H1 (cell line): ENCODE measurements around the gene BBS12. TPM values are rescaled to one million over a fixed set of nuclear protein-coding genes. Genes with fewer than 3 reads are reported as not detected.

Experiments used
- CTCF ChIA-PET: fragments of 300-600 bp; sonication (Branson Sonifier 250); formaldehyde crosslinking; loops from one replicate; lab custom pipeline; 2021; ENCODE audit not compliant: partially characterized antibody; lab: Charles Lee
- POLR2A ChIA-PET: fragments of 300-600 bp; sonication (Branson Sonifier 250); formaldehyde crosslinking; loops from one replicate; lab custom pipeline; 2021; ENCODE audit warnings: inconsistent platforms; ENCODE audit not compliant: partially characterized antibody; lab: Charles Lee
- DNase-seq, 2 experiments: peaks; one replicate each; pipeline versions ENCODE4 v3.0.0 to v3.0.0-alpha.2; 2010 to 2022; ENCODE audit warnings: low spot score in 2 of 2, low read depth in 1 of 2, mixed read lengths in 1 of 2
- FAIRE-seq: peaks from 2 replicates; lab custom pipeline; 2011; peaks lifted over from hg19 to GRCh38; lab: Jason Lieb, UNC
- H2AFZ ChIP-seq: 2 replicates; pipeline ENCODE4 v1.8.1; 2012; ENCODE audit warnings: low read length, inconsistent platforms
- H2AK5ac ChIP-seq: 2 replicates; pipeline ENCODE4 v1.6.1; 2013; ENCODE audit warnings: low read depth, low read length
- H2BK120ac ChIP-seq: replicated peaks from 2 replicates; pipeline ENCODE3; 2013; ENCODE audit warnings: low read depth, low read length, inconsistent platforms
- H2BK12ac ChIP-seq: 2 replicates; pipeline ENCODE4 v1.6.1; 2013; ENCODE audit warnings: low read depth, low read length
- H2BK15ac ChIP-seq: 2 replicates; pipeline ENCODE4 v1.6.1; 2013; ENCODE audit warnings: low read length
- H2BK20ac ChIP-seq: 2 replicates; pipeline ENCODE4 v1.6.1; 2013; ENCODE audit warnings: low read length
- H2BK5ac ChIP-seq: 2 replicates; pipeline ENCODE4 v1.6.1; 2013; ENCODE audit warnings: low read depth, low read length
- H3K14ac ChIP-seq: 2 replicates; pipeline ENCODE4 v1.6.1; 2013; ENCODE audit warnings: inconsistent platforms; ENCODE audit not compliant: insufficient read length
- H3K18ac ChIP-seq: 2 replicates; pipeline ENCODE4 v1.6.1; 2013; ENCODE audit warnings: low read length; ENCODE audit errors: extremely low read depth
- H3K23ac ChIP-seq: 2 replicates; pipeline ENCODE4 v1.6.1; 2013; ENCODE audit warnings: inconsistent platforms; ENCODE audit not compliant: insufficient read length
- H3K23me2 ChIP-seq: 2 replicates; pipeline ENCODE4 v1.6.1; 2013; ENCODE audit warnings: low read depth, low read length
- H3K27ac ChIP-seq: 2 replicates; pipeline ENCODE4 v1.6.1; 2011; ENCODE audit warnings: low read depth, low read length, inconsistent platforms
- H3K27me3 ChIP-seq, 4 experiments: replicated peaks in 1 of 4; 1 replicate in 1 of 4; 2 replicates in 3 of 4; pipeline versions ENCODE4 v1.6.1 to v1.8.1; 2011 to 2013; ENCODE audit warnings: low read length in 3 of 4, mild to moderate bottlenecking in 3 of 4, inconsistent platforms in 2 of 4, mixed read lengths in 2 of 4, moderate library complexity in 1 of 4; ENCODE audit not compliant: control insufficient read depth in 3 of 4, insufficient read depth in 3 of 4; ENCODE audit errors: extremely low read depth in 1 of 4
- H3K36me3 ChIP-seq, 4 experiments: 2 replicates each; pipeline versions ENCODE4 v1.6.1 to v1.8.1; 2011 to 2013; ENCODE audit warnings: mild to moderate bottlenecking in 4 of 4, low read length in 3 of 4, moderate library complexity in 2 of 4, control low read depth in 1 of 4, inconsistent platforms in 1 of 4; ENCODE audit not compliant: insufficient read depth in 4 of 4, control insufficient read depth in 2 of 4
- H3K4ac ChIP-seq: replicated peaks from 2 replicates; pipeline ENCODE3; 2013; ENCODE audit warnings: low read length, low read depth, mixed read lengths, inconsistent platforms; ENCODE audit not compliant: insufficient read length
- H3K4me1 ChIP-seq, 4 experiments: replicated peaks in 1 of 4; 1 replicate in 1 of 4; 2 replicates in 3 of 4; pipeline versions ENCODE4 v1.6.1 to v1.8.1; 2011 to 2013; ENCODE audit warnings: low read length in 3 of 4, inconsistent platforms in 2 of 4, mixed read lengths in 1 of 4; ENCODE audit not compliant: insufficient read depth in 4 of 4, control insufficient read depth in 3 of 4
- H3K4me2 ChIP-seq, 2 experiments: 2 replicates each; pipeline versions ENCODE4 v1.6.1 to v1.8.1; 2011 to 2013; ENCODE audit warnings: low read depth in 2 of 2, low read length in 2 of 2, control low read depth in 1 of 2, inconsistent platforms in 1 of 2, mild to moderate bottlenecking in 1 of 2; ENCODE audit not compliant: insufficient read depth in 1 of 2
- H3K4me3 ChIP-seq, 4 experiments: fragments of 200-600, 300-600 bp in 1 of 4; sonication (generic), shearing (Covaris generic), sonication (Bioruptor Twin) in 1 of 4; 2 replicates each; pipeline versions ENCODE4 v1.5.1 to v1.8.1; 2011 to 2016; ENCODE audit warnings: low read length in 4 of 4, low read depth in 3 of 4, control low read depth in 2 of 4, inconsistent platforms in 2 of 4, mild to moderate bottlenecking in 2 of 4, mixed read lengths in 1 of 4, moderate library complexity in 1 of 4; ENCODE audit not compliant: insufficient read depth in 2 of 4; ENCODE audit errors: extremely low read depth in 1 of 4
- H3K56ac ChIP-seq: replicated peaks from 2 replicates; pipeline ENCODE3; 2013; ENCODE audit warnings: low read depth, mild to moderate bottlenecking, mixed read lengths, low read length, inconsistent platforms; ENCODE audit not compliant: insufficient read length
- H3K79me1 ChIP-seq: 2 replicates; pipeline ENCODE4 v1.6.1; 2013; ENCODE audit warnings: low read depth, low read length, control low read depth
- H3K79me2 ChIP-seq, 2 experiments: 2 replicates each; pipeline versions ENCODE4 v1.6.1 to v1.8.1; 2012 to 2013; ENCODE audit warnings: low read length in 2 of 2, mild to moderate bottlenecking in 2 of 2, inconsistent platforms in 1 of 2; ENCODE audit not compliant: insufficient read depth in 2 of 2, control insufficient read depth in 1 of 2
- H3K9ac ChIP-seq, 4 experiments: replicated peaks in 1 of 4; 1 replicate in 1 of 4; 2 replicates in 3 of 4; pipeline versions ENCODE4 v1.6.1 to v1.8.1; 2011 to 2013; ENCODE audit warnings: low read depth in 3 of 4, low read length in 3 of 4, control low read depth in 2 of 4, mild to moderate bottlenecking in 2 of 4, moderate library complexity in 2 of 4, inconsistent platforms in 1 of 4; ENCODE audit errors: extremely low read depth in 1 of 4
- H3K9me3 ChIP-seq, 2 experiments: 2 replicates each; pipeline versions ENCODE4 v1.6.1 to v1.8.1; 2012 to 2013; ENCODE audit warnings: mild to moderate bottlenecking in 2 of 2, moderate library complexity in 2 of 2, control low read depth in 1 of 2, inconsistent platforms in 1 of 2, low read depth in 1 of 2, low read length in 1 of 2, mixed read lengths in 1 of 2; ENCODE audit not compliant: insufficient read depth in 2 of 2
- H4K20me1 ChIP-seq, 2 experiments: replicated peaks in 1 of 2; 2 replicates each; pipeline versions ENCODE3 to v1.8.1; 2011 to 2013; ENCODE audit warnings: inconsistent platforms in 2 of 2, low read length in 2 of 2, mild to moderate bottlenecking in 1 of 2; ENCODE audit not compliant: insufficient read depth in 2 of 2, control insufficient read depth in 1 of 2
- H4K5ac ChIP-seq: 2 replicates; pipeline ENCODE4 v1.6.1; 2013; ENCODE audit warnings: low read length, low read depth, mixed read lengths, inconsistent platforms; ENCODE audit not compliant: insufficient read length
- H4K8ac ChIP-seq: 2 replicates; pipeline ENCODE4 v1.8.0; 2013; ENCODE audit warnings: mild to moderate bottlenecking, moderate library complexity, low read length, inconsistent platforms; ENCODE audit not compliant: insufficient read depth; ENCODE audit errors: extremely low read depth
- H4K91ac ChIP-seq: replicated peaks from 2 replicates; pipeline ENCODE3; 2013; ENCODE audit warnings: low read length, mixed read lengths, inconsistent platforms; ENCODE audit not compliant: insufficient read length
- ATF3 ChIP-seq: IDR thresholded peaks from 2 replicates; pipeline ENCODE4 v1.6.1; 2011; ENCODE audit warnings: low read depth, mild to moderate bottlenecking, low read length; ENCODE audit not compliant: insufficient read depth
- BRCA1 ChIP-seq: IDR thresholded peaks from 2 replicates; pipeline ENCODE4 v1.6.1; 2012; ENCODE audit warnings: low read depth, low read length, improper control_type of control experiment
- CBX5 ChIP-seq: fragments of 300-800, 300-1000 bp; sonication (generic); IDR thresholded peaks from 2 replicates; pipeline ENCODE4 v1.7.1; 2016; ENCODE audit warnings: antibody characterized with exemption, low read length, low read depth
- GTF2F1 ChIP-seq: IDR thresholded peaks from 2 replicates; pipeline ENCODE4 v1.6.1; 2012; ENCODE audit warnings: low read depth, low read length, improper control_type of control experiment, borderline replicate concordance
- JUND ChIP-seq: IDR thresholded peaks from 2 replicates; pipeline ENCODE4 v1.6.1; 2011; ENCODE audit warnings: mild to moderate bottlenecking, improper control_type of control experiment, low read length
- RAD21 ChIP-seq, 2 experiments: IDR thresholded peaks in 1 of 2; conservative IDR thresholded peaks in 1 of 2; 2 replicates each; pipeline ENCODE4 v1.6.1; 2011; ENCODE audit warnings: low read depth in 2 of 2, low read length in 2 of 2, improper control_type of control experiment in 1 of 2, inconsistent platforms in 1 of 2, mild to moderate bottlenecking in 1 of 2, moderate library complexity in 1 of 2
- SRF ChIP-seq: IDR thresholded peaks from 2 replicates; pipeline ENCODE4 v1.6.1; 2011; ENCODE audit warnings: mild to moderate bottlenecking, low read depth, low read length, moderate library complexity
- TEAD4 ChIP-seq: IDR thresholded peaks from 2 replicates; pipeline ENCODE4 v1.6.1; 2012; ENCODE audit warnings: low read depth, low read length, inconsistent platforms, mixed read lengths
- ZNF274 ChIP-seq: IDR thresholded peaks from 2 replicates; pipeline ENCODE4 v1.7.0; 2012; ENCODE audit warnings: low read length, borderline replicate concordance; ENCODE audit errors: extremely low read depth
- WGBS, 2 experiments: shearing (Covaris generic) in 1 of 2; methylation state at CpG; one replicate each; pipeline versions ENCODE4 v1.1.6 to v1.1.7; 2013 to 2015; ENCODE audit warnings: low lambda C conversion rate in 2 of 2, mixed read lengths in 2 of 2, inconsistent platforms in 1 of 2, low coverage in 1 of 2, missing lambda C conversion rate in 1 of 2; ENCODE audit not compliant: insufficient replicate concordance in 2 of 2, insufficient coverage in 1 of 2, insufficient read length in 1 of 2; ENCODE audit errors: extremely low coverage in 1 of 2, missing lambda C conversion rate in 1 of 2; 5-methylcytosine and 5-hydroxymethylcytosine counted together
- polyA plus RNA-seq, 7 experiments: library from polyadenylated mRNA; depleted of rRNA in 3 of 7; stranded (reverse) in 5 of 7; unstranded in 2 of 7; fragments of >200 nt in 5 of 7; fragments of 200-250 nt in 2 of 7; gene quantifications; 1 replicate in 5 of 7; 2 replicates in 1 of 7; 4 replicates in 1 of 7; pipeline versions ENCODE4 v1.2.1 to v1.2.3, GENCODE V29; 2011 to 2013; ENCODE audit warnings: missing spikeins in 2 of 7, mixed read lengths in 2 of 7
- total RNA-seq: library from RNA; stranded (reverse); fragmentation: NEBNext Ultra II Directional; extraction: Animal tissue kit (Norgen Biotek cat#: 25700); gene quantifications from 2 replicates; pipeline ENCODE4 v1.2.1, GENCODE V29; 2021
- TF ChIP-seq, protein P1 (sequence below): IDR thresholded peaks from 2 replicates; pipeline ENCODE4 v1.6.1; 2012; ENCODE audit warnings: inconsistent platforms

BBS12 gene
- total and polyA plus RNA-seq, 2 of the 8 experiments (the other 6 are each of a cell fraction or from before 2014, with no cell fraction given) = 0.88 to 2.6 TPM

DNA sequence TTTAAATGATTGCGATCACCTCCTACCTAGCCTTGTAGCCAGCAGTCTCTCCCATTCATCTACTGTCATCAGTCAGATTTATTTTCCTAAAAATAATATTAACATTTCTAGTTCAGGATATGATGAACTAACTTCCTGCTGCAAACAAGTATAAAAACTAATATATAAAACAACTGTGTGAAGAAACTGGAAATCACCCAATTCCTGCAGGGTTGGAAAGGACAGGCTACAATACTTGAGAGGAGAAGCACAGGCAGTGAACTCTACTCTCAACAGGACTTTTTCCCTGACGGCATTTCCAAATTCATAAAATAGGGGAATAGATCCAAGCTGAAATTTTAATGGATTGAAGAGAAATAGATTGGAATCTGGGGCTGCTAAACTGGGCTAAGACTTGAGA, 14.2 kb upstream of the BBS12 start:
- no peak overlapping the region for H3K14ac ChIP-seq
- H2BK120ac ChIP-seq = no peak overlapping the region
- H3K23ac ChIP-seq = no peak overlapping the region
- H3K9ac ChIP-seq = no peak overlapping the region
- DNase-seq (no peak), FAIRE-seq (no peak)
- H3K9me3 ChIP-seq = no peaks in the 10 kb centered on the region
- ChIA-PET CTCF (interaction anchor here (0.9 to 5.7 kb wide), 14 partner anchors 9 to 818 kb away, joined by 3 to 47 read pairs (median 6); partner anchors contain the start of gene BBS12), POLR2A (no interaction called here)
- no peak overlapping the region for H2BK15ac ChIP-seq
- TF ChIP-seq BRCA1 (no peak), GTF2F1 (no peak), SRF (no peak), ZNF274 (no peak), ATF3 (no peak), JUND (no peak), TEAD4 (no peak), RAD21 (IDR thresholded peaks at IDR 0.05 in 1 of 2, conservative IDR thresholded peaks at IDR 0.05 in 1 of 2; ENCODE audit: low read depth in 2 of 2, low read length in 2 of 2) (no peak), CBX5 (no peak)
- TF ChIP-seq, protein P1, sequence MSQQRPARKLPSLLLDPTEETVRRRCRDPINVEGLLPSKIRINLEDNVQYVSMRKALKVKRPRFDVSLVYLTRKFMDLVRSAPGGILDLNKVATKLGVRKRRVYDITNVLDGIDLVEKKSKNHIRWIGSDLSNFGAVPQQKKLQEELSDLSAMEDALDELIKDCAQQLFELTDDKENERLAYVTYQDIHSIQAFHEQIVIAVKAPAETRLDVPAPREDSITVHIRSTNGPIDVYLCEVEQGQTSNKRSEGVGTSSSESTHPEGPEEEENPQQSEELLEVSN = no peak
- H3K18ac ChIP-seq = no peak overlapping the region
- no peaks in the 10 kb centered on the region for H3K36me3 ChIP-seq
- no peaks in the 10 kb centered on the region for H3K79me1 ChIP-seq
- no peaks in the 10 kb centered on the region for H3K79me2 ChIP-seq
- H4K20me1 ChIP-seq = no peaks in the 10 kb centered on the region
- no peak overlapping the region for H3K4me2 ChIP-seq
- no peak overlapping the region for H2BK5ac ChIP-seq
- no peak overlapping the region for H2BK12ac ChIP-seq
- 87% methylated on average over 2 of the region's 2 CpGs; no CpG with 5 or more reads in 1 of the 2 experiments for WGBS, 2 experiments
- H3K23me2 ChIP-seq = no peaks in the 10 kb centered on the region
- H4K91ac ChIP-seq = no peak overlapping the region
- no peak overlapping the region for H3K27ac ChIP-seq
- H3K4ac ChIP-seq = no peak overlapping the region
- H2AFZ ChIP-seq = no peak overlapping the region
- H3K56ac ChIP-seq = no peak overlapping the region
- H3K27me3 ChIP-seq = no peaks in the 10 kb centered on the region
- no peak overlapping the region for H4K5ac ChIP-seq
- no peaks in the 10 kb centered on the region for H3K4me1 ChIP-seq
- no peak overlapping the region for H4K8ac ChIP-seq
- no peak overlapping the region for H2AK5ac ChIP-seq
- H3K4me3 ChIP-seq = no peak overlapping the region
- H2BK20ac ChIP-seq = no peak overlapping the region
